GM20000 (cell line): Measurements from ENCODE around the gene MYADM.

Experiments
- DNase-seq: peaks from one replicate; pipeline ENCODE4 v3.0.0; 2012; ENCODE audit warnings: low spot score
- CTCF ChIP-seq: IDR thresholded peaks from 2 replicates; pipeline ENCODE4 v1.5.1; 2012; ENCODE audit warnings: mild to moderate bottlenecking, control low read depth; ENCODE audit errors: extremely low read depth, missing control alignments

MYADM gene

DNA sequence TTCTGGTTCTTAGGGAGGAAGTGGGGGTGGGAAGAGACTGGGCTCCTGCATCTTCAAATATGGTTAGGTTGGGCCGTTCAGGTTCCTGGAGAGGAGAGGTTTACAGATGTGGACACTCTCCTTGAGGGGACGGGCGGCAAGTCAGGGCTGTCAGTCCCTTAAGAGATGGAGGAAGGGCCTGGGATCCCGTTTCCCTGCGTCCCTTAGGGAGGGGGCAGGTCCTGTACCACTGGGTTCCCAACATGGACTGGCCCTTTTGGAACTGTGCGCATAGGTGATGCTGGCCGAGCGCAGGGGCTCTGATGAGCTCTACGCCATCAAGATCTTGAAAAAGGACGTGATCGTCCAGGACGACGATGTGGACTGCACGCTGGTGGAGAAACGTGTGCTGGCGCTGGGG, 30.5 kb downstream of the MYADM start:
- no peak for DNase-seq
- TF ChIP-seq CTCF: no peak

DNA sequence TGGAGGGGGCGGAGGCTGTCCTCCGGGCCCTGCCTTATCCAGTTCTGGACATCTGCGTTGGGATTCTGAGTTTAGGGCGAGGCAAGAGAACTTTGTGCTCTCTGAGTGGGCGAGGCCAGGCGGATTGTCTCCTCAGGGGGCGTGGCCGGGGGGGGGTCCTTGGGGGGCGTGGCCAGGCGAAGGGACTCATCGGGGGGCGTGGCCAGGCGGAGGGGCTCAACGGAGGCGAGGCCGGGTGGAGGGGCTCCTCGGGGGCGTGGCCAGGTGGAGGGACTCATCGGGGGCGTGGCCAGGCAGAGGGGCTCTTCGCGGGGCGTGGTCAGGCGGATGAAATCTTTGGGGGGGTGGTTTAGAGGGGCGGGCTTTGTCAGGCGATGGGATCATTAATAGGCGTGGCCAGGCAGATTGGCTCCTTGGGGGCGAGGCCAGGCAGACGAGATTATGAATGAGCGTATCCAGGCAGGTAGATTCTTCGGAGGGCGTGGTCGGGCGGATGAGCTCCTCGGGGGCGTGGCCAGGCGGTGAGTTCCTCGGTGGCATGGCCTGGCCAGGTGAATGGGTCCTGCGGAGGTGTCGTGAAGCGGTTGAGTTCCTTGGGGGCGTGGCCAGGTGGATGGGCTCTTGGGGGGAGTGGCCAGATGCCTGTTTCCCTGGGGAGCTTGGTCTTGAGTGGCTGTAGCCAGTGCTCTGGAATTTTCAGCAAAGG, 31.1 kb downstream of the MYADM start:
- TF ChIP-seq CTCF: no peak
- no peak for DNase-seq

DNA sequence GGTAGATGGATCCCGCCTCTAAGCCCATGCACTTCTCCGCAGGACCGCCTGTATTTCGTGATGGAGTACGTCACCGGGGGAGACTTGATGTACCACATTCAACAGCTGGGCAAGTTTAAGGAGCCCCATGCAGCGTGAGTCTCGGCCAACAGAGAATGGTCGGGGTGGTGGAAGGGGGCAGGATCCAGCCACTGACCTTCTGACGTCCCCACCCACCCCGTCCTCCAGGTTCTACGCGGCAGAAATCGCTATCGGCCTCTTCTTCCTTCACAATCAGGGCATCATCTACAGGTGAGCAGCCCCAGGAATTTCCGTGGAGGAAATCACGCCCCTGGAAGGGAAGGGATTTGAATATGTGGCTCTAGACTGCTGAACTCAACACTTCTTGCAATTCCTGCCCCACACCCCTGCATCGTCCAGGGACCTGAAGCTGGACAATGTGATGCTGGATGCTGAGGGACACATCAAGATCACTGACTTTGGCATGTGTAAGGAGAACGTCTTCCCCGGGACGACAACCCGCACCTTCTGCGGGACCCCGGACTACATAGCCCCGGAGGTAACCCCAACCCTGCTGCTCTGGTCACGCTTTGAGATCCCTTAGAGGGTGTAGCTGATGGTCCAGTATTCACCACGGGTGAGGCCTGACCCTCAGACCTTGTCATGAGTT, 32.6 kb downstream of the MYADM start:
- no peak for DNase-seq
- no peak for TF ChIP-seq CTCF

GRCh38 chr19:53903055-53903680, 35.5 kb downstream of the MYADM start:
- TF ChIP-seq CTCF: no peak
- DNase-seq: peak; percentile 63

- no peak for DNase-seq
Measured at GRCh38 chr19:53904909-53905308, 37.2 kb downstream of the MYADM start.

GRCh38 chr19:53905787-53906186, 38.1 kb downstream of the MYADM start:
- TF ChIP-seq CTCF: no peak
- no peak for DNase-seq

More at GRCh38 chr19:53904909-53905308, 37.2 kb downstream of the MYADM start:
- no peak for TF ChIP-seq CTCF
